ENCODE results near the gene PYGL.
"Not testable (repeated sequence)": the region's sequence is repeated elsewhere in the genome, so short reads cannot be mapped to it uniquely, and the experiment has no call there.

The PYGL gene

DNA sequence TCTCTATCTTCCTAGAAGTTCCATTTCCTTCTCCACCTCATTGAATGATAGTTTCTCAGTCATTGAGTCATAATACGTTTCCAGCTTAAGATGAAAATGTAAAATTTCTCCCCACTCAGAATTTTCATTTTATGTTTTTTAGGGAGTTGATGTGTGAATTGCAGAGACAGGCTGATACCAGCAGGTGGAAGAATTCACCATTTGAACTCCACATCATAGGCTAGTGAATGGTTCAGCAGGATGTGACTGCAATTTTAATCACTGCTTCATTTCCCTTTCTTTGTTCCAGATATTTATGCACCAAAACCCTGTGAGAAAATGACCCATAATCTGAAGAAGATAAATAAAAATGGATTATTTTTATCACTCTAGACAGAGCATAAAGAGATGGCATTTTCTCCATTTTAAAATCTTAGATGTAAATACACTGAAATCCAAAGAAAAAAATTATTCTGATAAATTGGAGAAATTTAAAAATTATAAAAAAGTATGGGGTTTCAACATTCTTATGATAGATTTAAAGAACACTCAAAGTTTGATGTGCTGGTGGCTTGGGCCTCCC, 10.6 kb upstream of the PYGL start:
- peak; percentile 56 for DNase-seq (ENCODE audit: low spot score)

DNA sequence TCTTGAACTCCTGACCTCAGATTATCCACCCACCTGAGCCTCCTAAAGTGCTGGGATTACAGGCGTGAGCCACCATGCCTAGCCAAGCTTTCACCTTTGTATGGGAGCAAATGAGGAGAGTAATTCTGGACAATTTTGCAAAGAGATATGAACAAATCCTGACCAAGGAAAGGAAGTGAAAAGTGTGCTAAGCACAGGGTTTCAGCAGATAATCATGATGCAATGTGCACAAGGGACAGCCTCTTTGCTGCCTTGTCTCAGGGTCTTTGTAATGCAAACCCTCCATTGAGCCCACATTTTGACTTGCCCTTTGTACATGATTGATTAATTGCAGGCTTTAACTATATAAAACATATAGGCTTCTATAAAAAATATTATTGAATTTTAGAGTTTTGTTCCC, 9.2 kb upstream of the PYGL start:
- DNase-seq (ENCODE audit: low spot score) = no peak

DNA sequence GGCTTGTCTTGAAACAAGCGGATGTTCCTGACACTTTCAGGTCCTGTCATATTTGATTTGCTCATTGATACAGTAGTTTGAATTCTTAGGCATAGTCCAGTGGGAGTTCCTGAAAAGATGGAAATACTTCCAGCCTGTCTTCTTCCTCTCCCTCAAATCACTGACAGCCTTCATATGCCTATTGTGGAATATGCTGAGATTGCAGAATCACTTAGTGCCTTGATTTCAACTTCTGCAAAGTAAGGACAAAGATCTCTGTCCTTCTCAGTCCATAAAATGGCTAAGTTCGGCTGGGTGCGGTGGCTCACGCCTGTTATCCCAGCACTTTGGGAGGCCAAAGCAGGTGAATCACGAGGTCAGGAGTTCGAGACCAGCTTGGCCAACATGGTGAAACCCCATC, 6.7 kb upstream of the PYGL start:
- DNase-seq (ENCODE audit: low spot score) = no peak

- DNase-seq (ENCODE audit: low spot score) = no peak
Observed at GRCh38 chr14:50948205-50948604, 3.9 kb upstream of the PYGL start.

DNA sequence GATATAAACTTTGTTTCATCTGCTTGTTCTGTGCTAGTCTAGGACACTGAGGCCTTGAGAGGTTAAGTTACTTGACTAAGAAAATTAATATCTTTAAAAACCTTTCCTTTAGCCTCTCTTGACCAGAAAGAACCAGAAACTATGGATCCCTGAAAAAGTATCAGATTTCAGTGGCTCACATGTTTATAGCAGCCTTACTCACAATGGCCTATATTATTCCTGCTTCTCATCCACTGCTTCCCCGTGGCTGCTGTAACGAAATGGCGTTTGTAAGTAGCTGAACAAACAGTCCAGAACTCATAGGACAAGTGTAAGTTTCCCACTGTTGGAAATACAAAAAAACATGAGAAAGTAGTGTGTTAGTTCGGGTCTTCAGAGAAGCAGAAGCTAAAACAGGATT, 3.2 kb upstream of the PYGL start:
- peak; percentile 30 for DNase-seq (ENCODE audit: low spot score)

DNA sequence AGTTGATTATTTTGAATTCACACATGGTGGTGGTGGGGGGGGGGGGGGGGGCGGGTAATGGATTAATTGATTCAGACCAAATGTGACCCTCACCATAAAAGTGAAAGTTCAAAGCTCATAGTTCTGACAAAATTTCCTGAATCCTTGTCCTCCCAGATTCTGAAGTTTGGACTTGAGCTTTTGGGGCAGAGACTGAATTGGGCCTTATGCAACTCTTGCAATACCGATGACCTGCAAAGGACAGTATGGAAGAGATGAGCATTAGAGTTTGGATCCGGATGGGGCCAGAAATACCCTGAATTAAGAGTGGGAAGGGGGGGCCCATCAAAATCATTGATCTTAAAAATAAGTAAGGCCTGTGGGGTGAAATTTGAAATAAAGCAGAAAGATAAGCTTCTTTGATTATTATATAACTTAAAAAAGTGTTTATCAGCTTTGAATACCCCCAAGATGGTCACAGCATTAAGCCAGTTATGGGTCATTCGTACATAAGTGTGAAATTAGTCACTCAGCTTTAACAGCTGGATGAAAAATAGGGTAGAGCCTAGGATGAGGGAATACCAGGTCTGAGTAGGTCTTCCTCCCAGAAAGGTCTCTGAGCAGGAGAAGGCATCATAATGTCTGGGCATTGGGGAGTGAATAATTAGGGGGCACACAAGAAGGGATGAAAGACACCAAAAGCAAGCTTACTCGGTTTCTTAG, 2.1 kb upstream of the PYGL start:
- no peak for DNase-seq (ENCODE audit: low spot score)

- peak; percentile 35 for DNase-seq (ENCODE audit: low spot score)
Observed at GRCh38 chr14:50944647-50945413, 547 bp upstream of the PYGL start.

DNA sequence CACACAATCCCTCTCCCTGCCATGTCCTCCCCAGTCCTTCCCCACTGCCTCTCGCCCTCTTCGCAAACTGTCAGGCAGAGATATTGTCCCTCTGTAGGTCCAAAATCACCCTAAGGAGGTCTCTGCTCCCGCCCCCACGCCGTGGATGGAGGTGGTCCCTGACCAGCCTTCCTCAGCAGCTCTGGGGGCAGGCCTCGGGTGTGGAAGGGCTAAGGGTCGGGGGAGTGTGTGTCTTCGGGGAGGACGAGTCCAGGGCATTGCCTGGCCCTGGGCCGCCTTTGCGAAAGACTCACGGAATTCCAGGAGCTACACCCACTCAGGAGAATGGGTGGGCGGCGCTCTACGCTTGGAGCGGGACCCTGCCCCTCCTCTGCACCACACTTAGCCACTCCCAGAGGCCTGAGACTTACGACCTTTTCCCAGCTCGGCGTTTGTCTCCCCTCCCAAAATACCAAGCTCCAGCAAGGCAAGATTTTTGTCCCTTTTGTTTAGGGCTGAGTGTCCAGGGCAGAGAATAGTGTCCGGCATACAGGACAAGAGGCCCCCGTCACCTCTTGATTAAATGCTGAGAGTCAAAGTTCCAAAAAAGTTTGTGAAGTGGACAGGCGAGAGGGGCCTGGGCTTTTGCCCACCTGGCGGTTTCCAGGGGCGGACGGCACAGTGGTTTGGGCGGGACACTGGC, 881 bp downstream of the PYGL start:
- peak; percentile 65 for DNase-seq (ENCODE audit: low spot score)

DNA sequence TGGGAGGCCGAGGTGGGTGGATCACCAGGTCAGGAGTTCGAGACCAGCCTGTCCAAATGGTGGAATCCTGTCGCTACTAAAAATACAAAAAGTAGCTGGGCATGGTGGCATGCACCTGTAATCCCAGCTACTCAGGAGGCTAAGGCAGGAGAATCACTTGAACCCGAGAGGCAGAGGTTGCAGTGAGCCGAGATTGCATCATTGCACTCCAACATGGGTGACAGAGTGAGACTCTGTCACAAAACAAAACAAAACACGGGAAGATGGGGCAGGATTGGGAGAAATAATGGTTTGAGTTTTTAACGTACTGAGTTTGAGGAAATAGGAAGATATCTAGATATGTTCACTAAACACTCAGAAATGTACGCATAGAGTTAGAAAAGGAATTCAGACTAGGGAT, 2.6 kb downstream of the PYGL start:
- DNase-seq (ENCODE audit: low spot score) = not testable (repeated sequence)

GRCh38 chr14:50941151-50941550, 3.1 kb downstream of the PYGL start:
- no peak for DNase-seq (ENCODE audit: low spot score)

GRCh38 chr14:50937800-50938199, 6.5 kb downstream of the PYGL start:
- DNase-seq (ENCODE audit: low spot score) = no peak

- no peak for DNase-seq (ENCODE audit: low spot score)
Observed at GRCh38 chr14:50937325-50937724, 7.0 kb downstream of the PYGL start.

- no peak for DNase-seq (ENCODE audit: low spot score)
Observed at GRCh38 chr14:50936882-50937281, 7.4 kb downstream of the PYGL start.

DNA sequence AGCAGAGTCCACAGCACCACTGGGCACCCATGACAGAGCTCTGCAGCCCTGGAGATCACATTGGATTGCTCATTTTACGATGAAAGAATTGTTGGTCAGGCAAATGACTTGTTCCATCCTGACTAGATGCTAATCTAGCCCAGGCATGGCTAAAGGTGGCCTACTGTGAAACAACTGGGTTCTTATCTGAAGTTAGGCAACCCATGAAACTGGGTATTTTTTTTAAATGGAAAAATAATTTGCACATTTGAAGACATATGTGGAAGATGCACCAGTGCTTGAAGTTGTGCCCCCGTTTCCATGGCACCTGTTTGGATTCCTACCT, 8.3 kb downstream of the PYGL start:
- DNase-seq (ENCODE audit: low spot score) = no peak

DNA sequence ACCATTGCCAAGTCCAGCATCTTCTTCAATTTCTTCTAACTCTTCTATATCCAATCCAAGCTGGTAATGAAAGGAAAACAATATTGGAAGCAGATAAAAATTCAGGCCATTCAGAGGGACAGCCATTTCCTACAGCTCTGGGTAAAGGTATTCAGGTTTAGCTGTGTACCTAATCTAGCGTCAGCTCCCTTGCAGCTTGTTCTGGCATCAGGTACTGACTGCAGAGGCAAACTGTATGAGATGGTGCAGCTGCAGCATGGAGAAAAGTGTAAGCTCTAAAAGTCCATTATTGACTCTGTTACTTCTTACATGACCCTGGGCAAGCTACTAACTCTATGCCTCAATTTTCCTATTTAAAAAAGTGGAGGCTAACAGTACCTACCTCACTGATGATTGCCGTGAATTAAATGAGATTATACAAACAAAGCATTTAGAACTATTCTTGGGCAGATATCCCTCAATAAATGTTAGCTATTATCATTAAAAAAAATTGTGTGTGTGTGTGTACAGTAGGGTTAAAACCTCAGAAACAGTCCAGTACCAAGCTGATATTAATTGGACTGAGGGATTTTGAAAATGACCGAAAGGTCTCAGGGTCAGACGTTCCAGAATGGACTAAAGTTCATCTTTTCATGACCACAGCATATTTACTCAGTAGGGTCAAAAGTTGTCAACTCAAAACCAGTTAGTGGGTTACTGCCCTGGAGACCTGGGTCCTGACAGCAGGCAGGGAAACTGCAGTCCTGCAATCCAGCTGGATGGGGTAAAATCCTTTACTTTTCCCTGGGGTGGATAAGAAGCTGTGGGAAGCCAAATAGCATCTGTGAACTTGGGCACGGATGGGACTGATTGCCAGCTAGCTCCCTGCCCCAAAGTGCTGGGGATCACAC, 8.9 kb downstream of the PYGL start:
- DNase-seq (ENCODE audit: low spot score) = peak; percentile 21

GRCh38 chr14:50932592-50933495, 11.4 kb downstream of the PYGL start:
- DNase-seq (ENCODE audit: low spot score) = no peak

DNA sequence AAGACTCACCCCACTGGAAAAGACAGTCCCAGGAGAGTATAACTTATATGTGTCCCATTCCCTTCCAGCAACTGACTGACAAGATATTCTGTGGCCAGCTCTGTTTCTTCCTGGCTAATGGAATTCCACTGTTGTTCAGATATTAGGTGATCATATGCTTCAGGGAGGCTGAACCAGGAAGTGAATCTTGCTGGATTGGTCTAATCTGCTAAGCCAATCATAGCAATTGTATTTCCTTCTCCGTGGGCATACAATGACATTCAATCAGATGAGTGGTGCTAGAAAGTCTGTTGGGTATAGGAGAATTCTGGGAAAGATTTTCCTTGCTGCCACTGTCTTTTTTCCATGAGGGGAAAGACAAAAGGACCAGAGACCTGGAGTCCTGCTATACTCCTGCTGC, 12.1 kb downstream of the PYGL start:
- no peak for DNase-seq (ENCODE audit: low spot score)

DNA sequence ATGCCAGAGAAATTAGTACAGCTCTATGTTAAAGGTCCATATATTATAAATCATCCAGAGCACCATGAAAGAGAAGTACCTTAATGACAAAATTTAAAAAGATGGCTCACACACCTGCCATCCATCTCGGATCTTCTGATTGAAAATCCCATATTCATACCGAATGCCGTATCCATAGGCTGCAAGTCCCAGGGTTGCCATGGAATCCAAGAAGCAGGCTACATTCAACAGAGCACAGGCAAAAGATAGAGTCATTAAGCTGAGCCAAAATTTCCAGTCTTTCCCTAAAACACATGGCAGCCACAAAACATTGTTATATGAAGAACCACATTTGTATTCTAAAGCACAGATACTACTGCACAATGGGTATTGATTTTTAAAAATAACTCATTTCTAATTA, 12.7 kb downstream of the PYGL start:
- DNase-seq (ENCODE audit: low spot score) = no peak

GRCh38 chr14:50929506-50929905, 14.8 kb downstream of the PYGL start:
- no peak for DNase-seq (ENCODE audit: low spot score)

DNA sequence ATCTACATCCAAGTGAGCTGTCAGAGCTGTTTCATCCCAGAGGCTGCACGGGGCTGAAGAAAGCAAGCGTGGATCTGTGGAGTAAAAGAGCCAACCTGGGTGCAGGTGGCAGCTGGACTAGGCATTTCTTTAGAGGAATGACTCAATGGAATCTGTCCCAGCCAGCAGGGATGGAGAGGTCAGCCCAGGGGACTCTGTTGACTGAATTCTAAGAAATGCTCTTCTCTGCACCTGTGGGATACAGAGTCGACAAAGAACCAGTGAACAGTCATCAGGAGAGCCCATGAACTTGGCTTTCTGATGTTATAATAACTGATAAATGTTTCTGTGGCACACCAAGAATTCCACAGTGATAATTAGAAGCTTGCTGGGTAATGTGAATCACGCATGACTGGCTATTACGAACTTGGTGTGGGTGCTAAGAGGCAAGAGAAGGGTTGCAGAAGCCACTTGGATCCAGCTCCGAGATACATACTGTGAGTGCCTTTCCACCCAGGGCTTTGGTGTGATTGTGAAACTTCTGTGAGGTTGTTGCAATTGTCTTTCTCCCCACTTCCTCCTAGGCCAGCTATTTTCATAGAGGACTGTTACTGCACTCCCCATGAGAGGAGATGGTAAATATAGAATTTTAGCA, 16.2 kb downstream of the PYGL start:
- peak; percentile 23 for DNase-seq (ENCODE audit: low spot score)
